GM23338 (cell line): ENCODE measurements around the gene ACADS.

Experiments used
- EZH2 ChIP-seq: fragments of 200-600 bp; sonication (generic); IDR thresholded peaks from one replicate; pipeline ENCODE4 v1.8.0; 2017; ENCODE audit warnings: antibody characterized with exemption, mild to moderate bottlenecking, low read depth; ENCODE audit not compliant: unreplicated experiment
- EZH2phosphoT487 ChIP-seq: fragments of 200-600 bp; sonication (generic); IDR thresholded peaks from one replicate; pipeline ENCODE4 v1.8.1; 2018; ENCODE audit warnings: antibody characterized with exemption; ENCODE audit not compliant: unreplicated experiment
- NANOG ChIP-seq: IDR thresholded peaks from 2 replicates; pipeline ENCODE4 v1.6.1; 2016; ENCODE audit warnings: antibody characterized with exemption, borderline replicate concordance
- POLR2AphosphoS5 ChIP-seq: IDR thresholded peaks from 2 replicates; pipeline ENCODE4 v1.6.1; 2016; ENCODE audit warnings: antibody characterized with exemption, low read depth
- STAT1 ChIP-seq: IDR thresholded peaks from one replicate; pipeline ENCODE4 v1.6.1; 2016; ENCODE audit warnings: antibody characterized with exemption; ENCODE audit not compliant: unreplicated experiment
- ZNF114 ChIP-seq: fragments of 250-450 bp; sonication (Bioruptor Pico); IDR thresholded peaks from 2 replicates; pipeline ENCODE4 v1.5.0; 2020; ENCODE audit warnings: mild to moderate bottlenecking, moderate library complexity
- TF ChIP-seq, protein P1 (sequence below), 2 experiments: fragments of 200-600 bp in 1 of 2; sonication (generic) in 1 of 2; conservative IDR thresholded peaks; 2 replicates each; pipeline versions ENCODE4 v1.5.1 to v1.6.1; 2016 to 2017; ENCODE audit warnings: antibody characterized with exemption in 2 of 2, low read depth in 2 of 2, mild to moderate bottlenecking in 2 of 2, moderate library complexity in 1 of 2
- TF ChIP-seq, protein P2 (sequence below): IDR thresholded peaks from 2 replicates; pipeline ENCODE4 v1.6.1; 2016; ENCODE audit warnings: antibody characterized with exemption
- TF ChIP-seq, protein P3 (sequence below): IDR thresholded peaks from one replicate; pipeline ENCODE4 v1.6.1; 2018; ENCODE audit warnings: antibody characterized with exemption; ENCODE audit not compliant: unreplicated experiment

DNA sequence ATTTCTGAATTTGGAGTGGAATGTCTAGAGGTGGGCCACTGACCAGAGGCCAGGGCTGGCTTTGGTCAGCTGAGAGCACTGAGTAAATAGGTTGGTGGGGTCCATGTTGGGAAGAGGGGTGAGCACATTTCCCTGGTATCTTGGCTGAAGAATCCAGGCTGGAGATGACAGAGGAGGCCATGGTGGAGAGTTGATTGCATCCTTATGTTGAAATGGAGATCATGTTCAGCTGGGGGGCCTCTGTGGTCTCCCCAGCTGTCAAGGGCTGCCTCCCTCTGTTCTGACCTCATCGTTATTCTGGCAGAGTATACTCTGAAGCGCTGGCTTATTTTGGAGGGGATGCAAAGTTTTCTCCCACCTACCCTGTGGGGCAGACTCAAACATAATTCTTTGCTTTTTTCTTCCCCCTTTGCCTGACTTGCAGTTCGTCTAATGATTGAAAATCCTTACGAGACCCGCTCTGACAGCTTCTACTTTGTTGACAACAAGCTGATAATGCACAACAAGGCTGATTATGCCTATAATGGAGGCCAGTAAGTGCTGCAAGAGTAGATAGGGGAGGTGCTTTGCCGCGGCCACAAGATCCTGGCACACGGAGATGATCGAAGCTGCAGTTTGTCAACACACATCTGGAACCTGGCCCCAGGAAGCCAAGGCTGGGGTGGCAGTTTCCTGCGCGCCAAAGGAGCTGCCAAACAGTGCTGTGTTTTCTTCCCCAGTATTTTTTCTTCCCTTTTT, 6.0 kb upstream of the ACADS start:
- TF ChIP-seq, protein P1, sequence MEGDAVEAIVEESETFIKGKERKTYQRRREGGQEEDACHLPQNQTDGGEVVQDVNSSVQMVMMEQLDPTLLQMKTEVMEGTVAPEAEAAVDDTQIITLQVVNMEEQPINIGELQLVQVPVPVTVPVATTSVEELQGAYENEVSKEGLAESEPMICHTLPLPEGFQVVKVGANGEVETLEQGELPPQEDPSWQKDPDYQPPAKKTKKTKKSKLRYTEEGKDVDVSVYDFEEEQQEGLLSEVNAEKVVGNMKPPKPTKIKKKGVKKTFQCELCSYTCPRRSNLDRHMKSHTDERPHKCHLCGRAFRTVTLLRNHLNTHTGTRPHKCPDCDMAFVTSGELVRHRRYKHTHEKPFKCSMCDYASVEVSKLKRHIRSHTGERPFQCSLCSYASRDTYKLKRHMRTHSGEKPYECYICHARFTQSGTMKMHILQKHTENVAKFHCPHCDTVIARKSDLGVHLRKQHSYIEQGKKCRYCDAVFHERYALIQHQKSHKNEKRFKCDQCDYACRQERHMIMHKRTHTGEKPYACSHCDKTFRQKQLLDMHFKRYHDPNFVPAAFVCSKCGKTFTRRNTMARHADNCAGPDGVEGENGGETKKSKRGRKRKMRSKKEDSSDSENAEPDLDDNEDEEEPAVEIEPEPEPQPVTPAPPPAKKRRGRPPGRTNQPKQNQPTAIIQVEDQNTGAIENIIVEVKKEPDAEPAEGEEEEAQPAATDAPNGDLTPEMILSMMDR (conservative IDR thresholded peaks at IDR 0.05; ENCODE audit: low read depth in 2 of 2) = no peak
- no peak for TF ChIP-seq EZH2phosphoT487
- no peak for TF ChIP-seq NANOG
- TF ChIP-seq ZNF114 (CRISPR knock-in tag) = no peak
- TF ChIP-seq POLR2AphosphoS5 = no peak
- TF ChIP-seq, protein P2, sequence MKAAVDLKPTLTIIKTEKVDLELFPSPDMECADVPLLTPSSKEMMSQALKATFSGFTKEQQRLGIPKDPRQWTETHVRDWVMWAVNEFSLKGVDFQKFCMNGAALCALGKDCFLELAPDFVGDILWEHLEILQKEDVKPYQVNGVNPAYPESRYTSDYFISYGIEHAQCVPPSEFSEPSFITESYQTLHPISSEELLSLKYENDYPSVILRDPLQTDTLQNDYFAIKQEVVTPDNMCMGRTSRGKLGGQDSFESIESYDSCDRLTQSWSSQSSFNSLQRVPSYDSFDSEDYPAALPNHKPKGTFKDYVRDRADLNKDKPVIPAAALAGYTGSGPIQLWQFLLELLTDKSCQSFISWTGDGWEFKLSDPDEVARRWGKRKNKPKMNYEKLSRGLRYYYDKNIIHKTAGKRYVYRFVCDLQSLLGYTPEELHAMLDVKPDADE = no peak
- TF ChIP-seq, protein P3, sequence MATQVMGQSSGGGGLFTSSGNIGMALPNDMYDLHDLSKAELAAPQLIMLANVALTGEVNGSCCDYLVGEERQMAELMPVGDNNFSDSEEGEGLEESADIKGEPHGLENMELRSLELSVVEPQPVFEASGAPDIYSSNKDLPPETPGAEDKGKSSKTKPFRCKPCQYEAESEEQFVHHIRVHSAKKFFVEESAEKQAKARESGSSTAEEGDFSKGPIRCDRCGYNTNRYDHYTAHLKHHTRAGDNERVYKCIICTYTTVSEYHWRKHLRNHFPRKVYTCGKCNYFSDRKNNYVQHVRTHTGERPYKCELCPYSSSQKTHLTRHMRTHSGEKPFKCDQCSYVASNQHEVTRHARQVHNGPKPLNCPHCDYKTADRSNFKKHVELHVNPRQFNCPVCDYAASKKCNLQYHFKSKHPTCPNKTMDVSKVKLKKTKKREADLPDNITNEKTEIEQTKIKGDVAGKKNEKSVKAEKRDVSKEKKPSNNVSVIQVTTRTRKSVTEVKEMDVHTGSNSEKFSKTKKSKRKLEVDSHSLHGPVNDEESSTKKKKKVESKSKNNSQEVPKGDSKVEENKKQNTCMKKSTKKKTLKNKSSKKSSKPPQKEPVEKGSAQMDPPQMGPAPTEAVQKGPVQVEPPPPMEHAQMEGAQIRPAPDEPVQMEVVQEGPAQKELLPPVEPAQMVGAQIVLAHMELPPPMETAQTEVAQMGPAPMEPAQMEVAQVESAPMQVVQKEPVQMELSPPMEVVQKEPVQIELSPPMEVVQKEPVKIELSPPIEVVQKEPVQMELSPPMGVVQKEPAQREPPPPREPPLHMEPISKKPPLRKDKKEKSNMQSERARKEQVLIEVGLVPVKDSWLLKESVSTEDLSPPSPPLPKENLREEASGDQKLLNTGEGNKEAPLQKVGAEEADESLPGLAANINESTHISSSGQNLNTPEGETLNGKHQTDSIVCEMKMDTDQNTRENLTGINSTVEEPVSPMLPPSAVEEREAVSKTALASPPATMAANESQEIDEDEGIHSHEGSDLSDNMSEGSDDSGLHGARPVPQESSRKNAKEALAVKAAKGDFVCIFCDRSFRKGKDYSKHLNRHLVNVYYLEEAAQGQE = no peak
- no peak for TF ChIP-seq STAT1
- TF ChIP-seq EZH2 = no peak
